GM12892 (cell line): ENCODE measurements around the gene UMPS.

Source experiments
- DNase-seq: peaks from one replicate; pipeline ENCODE4 v3.0.0; 2011; ENCODE audit not compliant: insufficient read length
- FAIRE-seq: peaks from 2 replicates; lab custom pipeline; 2011; peaks lifted over from hg19 to GRCh38; lab: Jason Lieb, UNC
- POLR2A ChIP-seq: IDR thresholded peaks from 2 replicates; pipeline ENCODE4 v1.6.1; 2011; ENCODE audit warnings: low read depth, low read length, control low read depth
- POLR2AphosphoS5 ChIP-seq: IDR thresholded peaks from 2 replicates; pipeline ENCODE4 v1.6.1; 2011; ENCODE audit warnings: low read depth, low read length, control low read depth
- TAF1 ChIP-seq: IDR thresholded peaks from 2 replicates; pipeline ENCODE4 v1.6.1; 2011; ENCODE audit warnings: low read depth, mild to moderate bottlenecking, control low read depth, low read length, borderline replicate concordance

The UMPS gene

DNA sequence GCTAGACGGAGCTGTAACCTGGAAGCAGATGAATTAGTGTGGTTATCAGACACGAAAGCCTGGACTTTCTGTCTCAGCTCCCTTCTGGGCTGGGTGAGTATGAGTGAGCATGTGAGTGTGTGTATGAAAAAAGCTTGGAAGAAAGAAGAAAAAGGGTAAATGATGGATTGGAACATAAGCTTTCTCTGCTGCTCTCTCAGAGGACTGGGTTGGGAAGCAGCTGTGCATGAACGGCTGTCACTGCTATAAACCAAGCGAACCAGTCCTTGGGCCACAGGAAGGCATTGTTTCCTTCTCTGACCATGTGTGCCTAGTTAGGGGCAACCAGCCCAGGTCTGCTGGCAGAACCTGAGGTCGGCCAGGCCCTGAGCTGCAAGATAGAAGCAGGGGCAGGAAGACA lies 37.0 kb downstream of the UMPS start:
- no peak for FAIRE-seq
- DNase-seq: no peak
- TF ChIP-seq POLR2A (no peak), POLR2AphosphoS5 (no peak), TAF1 (no peak)

DNA sequence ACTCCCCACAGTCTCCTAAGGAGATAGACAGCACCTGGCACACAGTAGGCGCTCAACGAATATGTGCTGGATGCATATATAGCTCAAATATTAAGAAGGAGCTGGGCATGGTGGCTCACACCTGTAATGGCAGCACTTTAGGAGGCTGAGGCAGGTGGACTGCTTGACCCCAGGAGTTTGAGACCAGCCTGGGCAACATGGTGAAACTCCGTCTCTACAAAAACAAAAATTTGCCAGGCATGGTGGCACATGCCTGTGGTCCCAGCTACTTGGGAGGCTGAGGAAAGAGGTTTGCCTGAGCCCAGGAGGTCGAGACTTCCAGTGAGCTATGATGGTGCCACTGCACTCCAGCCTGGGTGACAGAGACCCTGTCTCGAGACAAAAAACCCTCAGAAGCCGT lies 37.4 kb downstream of the UMPS start:
- TF ChIP-seq POLR2AphosphoS5: no peak
- TF ChIP-seq POLR2A: no peak
- TF ChIP-seq TAF1: no peak
- no peak for FAIRE-seq
- DNase-seq: no peak

DNA sequence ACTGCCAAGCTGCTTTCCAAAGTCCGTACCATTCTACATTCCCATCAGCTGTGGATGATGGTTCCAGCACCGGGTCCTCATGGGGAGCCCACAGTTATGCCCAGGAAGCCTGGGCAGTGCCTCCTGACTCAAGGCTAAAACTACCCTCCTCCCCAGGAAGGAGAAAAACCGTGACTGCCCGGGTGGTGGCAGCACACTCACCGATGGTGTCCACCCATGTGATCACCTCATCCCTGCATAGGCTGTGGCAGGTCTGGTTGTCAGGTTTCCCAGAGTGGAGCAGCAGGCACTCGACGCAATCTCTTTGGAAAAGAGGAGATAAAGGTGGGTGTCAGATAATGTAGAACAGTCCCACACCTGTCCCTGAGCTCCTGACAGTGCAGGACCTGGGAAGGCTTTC lies 38.6 kb downstream of the UMPS start:
- FAIRE-seq: no peak
- peak; percentile 36 for DNase-seq
- TF ChIP-seq TAF1: no peak
- TF ChIP-seq POLR2AphosphoS5: no peak
- TF ChIP-seq POLR2A: no peak

GRCh38 chr3:124769462-124769861 lies 39.2 kb downstream of the UMPS start:
- TF ChIP-seq TAF1 (no peak), POLR2A (no peak), POLR2AphosphoS5 (no peak)
- DNase-seq: no peak
- no peak for FAIRE-seq

- FAIRE-seq (no peak), DNase-seq (no peak)
- TF ChIP-seq POLR2A (no peak), POLR2AphosphoS5 (no peak), TAF1 (no peak)
These were observed 40.3 kb downstream of the UMPS start for GRCh38 chr3:124770336-124771082.

GRCh38 chr3:124771083-124771445 lies 40.8 kb downstream of the UMPS start:
- TF ChIP-seq TAF1: no peak
- no peak for TF ChIP-seq POLR2A
- no peak for TF ChIP-seq POLR2AphosphoS5
- DNase-seq (no peak), FAIRE-seq (no peak)

DNA sequence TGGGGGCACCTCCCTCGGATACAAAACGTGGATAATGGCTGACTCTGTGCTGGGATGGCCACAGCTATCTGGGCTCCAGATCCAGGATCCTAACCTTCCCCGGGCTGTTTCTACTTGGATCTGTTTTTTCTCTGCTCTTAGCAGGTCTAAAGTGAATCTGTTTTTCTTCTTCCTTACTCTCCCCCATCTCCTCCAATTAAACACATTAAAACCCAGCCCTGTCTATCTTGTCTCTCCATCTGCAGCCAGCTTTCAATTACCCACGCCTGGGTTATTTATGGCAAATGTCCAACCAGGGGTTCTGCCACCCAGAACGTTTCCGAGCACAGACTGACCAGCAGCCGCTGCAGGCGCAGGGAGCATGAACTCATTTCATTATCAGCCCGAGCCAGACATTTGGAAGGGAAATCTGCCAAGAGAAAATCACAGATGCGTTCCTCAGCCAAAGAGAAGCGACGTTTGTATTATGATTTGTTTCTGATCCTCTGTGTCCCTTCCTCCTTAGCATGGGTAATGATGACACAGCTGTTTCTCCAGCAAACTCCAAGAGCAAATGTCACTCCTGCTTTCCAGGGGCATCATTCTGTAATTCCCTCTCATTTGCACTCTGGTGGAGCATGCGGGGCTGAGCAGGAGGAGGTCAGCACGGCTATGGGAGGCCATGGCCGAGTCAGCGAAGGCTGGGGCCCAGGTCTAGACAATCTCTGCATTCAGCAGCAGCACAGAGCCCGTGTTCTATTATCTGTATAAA lies 42.0 kb downstream of the UMPS start:
- DNase-seq (no peak), FAIRE-seq (peak; percentile 33)
- no peak for TF ChIP-seq POLR2A
- TF ChIP-seq TAF1: no peak

DNA sequence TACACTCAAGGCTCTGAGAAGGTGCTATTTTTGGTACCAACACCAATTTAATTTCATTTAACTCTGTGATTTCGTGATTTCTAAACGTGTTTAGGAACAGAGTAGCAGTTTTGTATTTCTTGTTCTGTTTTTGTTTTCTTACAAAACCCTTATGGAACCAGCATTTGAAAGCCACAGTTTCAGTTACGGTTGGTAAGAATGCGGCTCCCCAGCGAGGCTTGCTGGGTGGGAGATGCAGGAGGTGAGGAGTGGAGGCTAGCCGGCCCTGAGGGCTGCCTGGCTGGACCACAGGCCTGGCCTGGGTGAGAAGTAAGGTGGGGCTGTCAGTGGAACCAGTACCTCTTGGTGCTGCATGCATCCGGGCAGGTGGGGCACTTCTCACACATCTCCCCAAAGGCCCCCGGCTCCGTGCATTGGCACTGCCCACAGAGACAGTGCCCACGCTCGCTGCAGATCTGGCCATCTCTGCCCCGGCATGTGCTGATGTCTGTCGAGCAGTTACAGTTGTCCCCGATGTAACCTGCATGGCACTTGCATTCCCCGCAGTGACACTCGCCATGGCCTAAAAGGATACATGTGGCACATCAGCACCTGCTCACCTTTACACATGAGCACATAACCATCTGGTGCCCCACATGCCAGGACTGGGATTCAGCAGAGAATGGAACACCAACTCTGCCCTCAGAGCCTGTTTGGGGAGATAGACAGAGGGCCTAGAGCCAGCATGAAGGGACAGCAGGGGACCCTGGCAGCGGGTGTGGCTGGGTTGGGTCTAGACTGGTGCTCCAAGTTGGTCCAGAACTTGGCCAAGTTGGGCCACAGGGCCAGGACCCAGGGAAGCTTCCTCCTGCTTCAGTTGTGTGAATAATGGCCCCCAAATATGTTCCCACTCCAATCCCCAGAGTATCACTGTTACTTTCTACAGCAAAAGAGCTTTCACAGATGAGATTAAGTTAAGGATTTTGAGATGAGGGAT lies 43.4 kb downstream of the UMPS start:
- DNase-seq (no peak), FAIRE-seq (no peak)
- TF ChIP-seq TAF1: no peak
- no peak for TF ChIP-seq POLR2AphosphoS5
- no peak for TF ChIP-seq POLR2A

DNA sequence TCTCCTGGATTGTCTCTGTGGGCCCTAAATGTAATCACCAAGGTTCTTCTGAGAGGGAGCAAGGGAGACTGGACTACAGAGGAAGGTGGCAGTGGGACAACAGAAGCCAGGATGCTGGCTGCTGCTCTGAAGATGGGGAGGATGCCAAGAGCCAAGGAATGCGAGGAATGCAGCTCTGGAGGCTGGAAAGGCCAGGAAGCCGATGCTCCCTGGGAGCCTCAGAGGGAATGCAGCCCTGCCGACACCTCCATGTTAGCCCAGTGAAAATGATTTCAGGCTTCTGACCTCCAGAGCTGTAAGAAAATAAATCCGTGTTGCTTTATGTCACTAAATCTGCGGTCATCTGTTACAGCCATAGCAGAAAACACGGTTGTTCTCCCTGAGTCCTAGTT lies 44.1 kb downstream of the UMPS start:
- DNase-seq (no peak), FAIRE-seq (no peak)
- TF ChIP-seq POLR2A (no peak), TAF1 (no peak), POLR2AphosphoS5 (no peak)

DNA sequence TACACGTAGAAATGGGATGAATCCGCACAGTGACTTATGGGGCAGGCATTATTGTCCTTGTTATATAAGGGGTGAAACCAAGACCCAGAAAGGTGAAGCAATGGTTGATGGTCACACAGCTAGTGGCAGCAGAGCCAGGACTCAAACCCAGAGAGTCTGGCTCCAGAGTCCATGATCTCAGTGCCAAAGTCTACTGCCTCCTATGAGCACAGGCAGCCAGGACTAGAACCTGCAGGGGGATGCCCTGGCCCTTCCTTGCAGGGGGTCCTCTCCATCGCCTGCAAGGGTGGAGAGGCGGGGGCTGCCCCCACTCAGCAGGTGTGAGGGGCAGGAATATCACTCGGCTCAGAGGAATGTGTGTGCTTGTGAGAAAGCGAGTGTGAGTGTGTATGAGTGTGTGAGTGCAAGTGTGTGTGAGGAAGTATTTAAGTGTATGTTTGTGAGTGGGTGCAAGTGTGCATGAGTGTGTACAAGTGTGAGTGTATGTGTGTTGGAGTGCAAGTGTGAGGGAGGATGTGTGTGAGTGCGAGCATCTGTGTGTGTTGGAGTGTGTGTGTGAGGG lies 44.7 kb downstream of the UMPS start:
- no peak for DNase-seq
- no peak for FAIRE-seq
- TF ChIP-seq POLR2AphosphoS5 (no peak), TAF1 (no peak), POLR2A (no peak)

GRCh38 chr3:124775877-124776276 lies 45.6 kb downstream of the UMPS start:
- TF ChIP-seq TAF1 (no peak), POLR2AphosphoS5 (no peak), POLR2A (no peak)
- DNase-seq (no peak), FAIRE-seq (no peak)

DNA sequence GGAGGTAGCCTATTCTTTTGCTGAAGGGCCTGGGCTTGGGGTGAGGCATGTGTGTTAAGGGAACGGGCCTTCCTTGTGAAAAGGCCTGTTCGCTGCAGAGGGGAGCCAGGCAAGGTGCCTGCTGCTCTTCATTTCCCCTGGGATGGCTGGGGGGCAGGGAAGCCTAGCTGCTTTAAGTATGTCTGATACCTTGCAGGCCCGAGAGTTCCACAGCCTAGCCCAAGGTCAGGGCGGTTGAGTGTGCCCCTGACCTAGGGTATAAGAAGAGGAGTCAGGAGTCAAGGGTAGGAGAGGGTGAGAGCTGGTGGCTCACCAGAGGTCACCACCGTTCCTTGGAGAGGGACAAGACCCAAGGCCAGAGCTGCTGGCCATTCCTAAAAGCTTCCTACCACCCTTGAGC lies 46.6 kb downstream of the UMPS start:
- TF ChIP-seq POLR2AphosphoS5: no peak
- no peak for TF ChIP-seq POLR2A
- TF ChIP-seq TAF1: no peak
- FAIRE-seq (no peak), DNase-seq (no peak)
